Measurements from ENCODE around the gene SLC28A1.

SLC28A1 gene

GRCh38 chr15:84889313-84889990 is 5.0 kb downstream of the SLC28A1 start:
- no peak overlapping the region for H3K27ac Mint-ChIP-seq
- no peaks in the 10 kb centered on the region for H3K4me1 Mint-ChIP-seq
- H3K27me3 Mint-ChIP-seq, result no peaks in the 10 kb centered on the region
- H3K36me3 Mint-ChIP-seq, result no peaks in the 10 kb centered on the region
- no peaks in the 10 kb centered on the region for H3K9me3 Mint-ChIP-seq
- H3K4me3 Mint-ChIP-seq, result no peak overlapping the region

DNA sequence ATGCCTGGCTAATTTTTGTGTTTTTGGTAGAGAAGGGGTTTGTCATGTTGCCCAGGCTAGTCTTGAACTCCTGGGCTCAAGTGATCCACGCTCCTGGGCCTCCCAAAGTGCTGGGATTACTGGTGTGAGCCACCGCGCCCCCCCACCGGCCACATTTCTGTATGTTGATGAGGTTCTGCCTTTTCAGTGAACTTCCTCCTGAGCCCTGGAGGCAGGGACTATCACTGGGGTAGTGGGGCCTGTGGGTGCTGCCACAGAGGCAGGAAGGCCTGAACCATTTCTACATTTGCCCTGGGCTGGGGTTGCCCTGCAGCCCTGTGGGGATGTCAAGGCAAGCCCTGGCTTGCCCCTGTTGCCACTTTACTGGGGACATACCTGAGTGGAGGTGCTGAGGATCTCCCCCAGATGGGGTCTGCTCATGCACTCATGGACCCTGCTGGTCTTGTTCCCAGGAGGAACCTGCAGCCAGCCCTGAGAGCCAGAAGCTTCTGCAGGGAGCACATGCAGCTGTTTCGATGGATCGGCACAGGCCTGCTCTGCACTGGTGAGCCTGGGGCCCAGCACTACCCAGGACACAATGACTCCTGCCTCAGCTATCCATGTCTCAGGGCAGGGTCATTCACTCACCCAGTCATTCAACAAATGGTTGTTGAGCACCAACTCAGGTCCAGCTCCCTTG is 5.7 kb downstream of the SLC28A1 start:
- H3K36me3 Mint-ChIP-seq, result no peaks in the 10 kb centered on the region
- H3K9me3 Mint-ChIP-seq, result no peaks in the 10 kb centered on the region
- no peaks in the 10 kb centered on the region for H3K27me3 Mint-ChIP-seq
- no peak overlapping the region for H3K27ac Mint-ChIP-seq
- H3K4me3 Mint-ChIP-seq, result no peak overlapping the region
- H3K4me1 Mint-ChIP-seq, result no peaks in the 10 kb centered on the region

DNA sequence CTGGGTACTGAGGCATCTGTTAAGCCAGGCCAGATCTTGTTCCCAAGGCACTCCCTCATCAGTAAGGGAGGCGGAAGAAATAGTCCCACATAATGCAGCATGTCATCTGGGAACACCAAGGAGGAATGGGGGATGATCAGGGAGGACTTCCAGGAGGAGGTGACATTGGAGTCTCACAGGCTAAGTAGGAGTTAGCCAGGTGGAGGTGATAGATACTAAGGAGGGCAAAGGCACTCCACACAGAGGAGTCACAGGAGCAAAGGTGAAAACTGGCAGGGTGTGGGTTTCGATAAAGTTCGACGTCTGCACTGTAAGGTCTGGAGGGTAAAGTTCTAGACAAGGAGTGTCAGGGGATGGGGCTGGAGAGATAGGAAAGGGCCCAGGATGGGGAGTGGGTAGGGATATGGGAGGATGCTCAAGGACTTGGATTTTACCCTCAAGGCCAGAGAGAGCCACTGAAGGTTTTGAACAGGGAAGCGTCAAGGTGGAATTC is 6.3 kb downstream of the SLC28A1 start:
- Mint-ChIP-seq H3K4me3 (no peak overlapping the region), H3K27ac (no peak overlapping the region), H3K9me3 (no peaks in the 10 kb centered on the region), H3K4me1 (no peaks in the 10 kb centered on the region), H3K36me3 (no peaks in the 10 kb centered on the region), H3K27me3 (no peaks in the 10 kb centered on the region)

GRCh38 chr15:84891339-84891738 is 6.9 kb downstream of the SLC28A1 start:
- no peaks in the 10 kb centered on the region for H3K9me3 Mint-ChIP-seq
- no peak overlapping the region for H3K27ac Mint-ChIP-seq
- no peak overlapping the region for H3K4me3 Mint-ChIP-seq
- H3K27me3 Mint-ChIP-seq, result peaks cover 1% of the 10 kb centered on the region
- H3K4me1 Mint-ChIP-seq, result no peaks in the 10 kb centered on the region
- H3K36me3 Mint-ChIP-seq, result no peaks in the 10 kb centered on the region

DNA sequence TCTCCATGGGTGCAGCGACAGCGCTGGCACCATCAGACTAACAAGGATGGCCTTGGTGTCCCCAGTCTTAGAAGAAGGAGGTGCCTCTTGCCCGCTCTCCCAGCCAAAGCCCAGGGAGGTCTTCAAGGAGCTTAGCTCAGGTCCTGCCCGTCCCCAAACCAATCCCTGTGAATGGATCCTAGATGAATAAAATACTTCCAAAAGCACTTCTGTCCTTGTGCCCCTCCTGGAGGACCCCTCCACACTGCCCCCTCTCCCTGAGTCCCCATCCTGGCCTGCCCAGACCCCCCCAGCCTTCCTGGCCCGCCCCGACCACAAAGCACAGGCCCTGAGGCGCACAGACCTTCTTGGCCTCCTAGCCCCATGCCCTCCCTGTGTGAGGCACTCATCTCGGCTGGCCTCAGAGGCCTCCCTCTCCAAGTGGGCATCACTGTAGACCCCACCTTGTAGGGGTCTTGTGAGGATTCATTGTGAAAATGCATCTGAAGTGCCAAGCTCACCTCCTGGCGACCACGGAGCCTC is 8.4 kb downstream of the SLC28A1 start:
- H3K4me3 Mint-ChIP-seq, result no peak overlapping the region
- no peaks in the 10 kb centered on the region for H3K9me3 Mint-ChIP-seq
- peaks cover 1% of the 10 kb centered on the region for H3K27me3 Mint-ChIP-seq
- H3K36me3 Mint-ChIP-seq, result no peaks in the 10 kb centered on the region
- no peaks in the 10 kb centered on the region for H3K4me1 Mint-ChIP-seq
- H3K27ac Mint-ChIP-seq, result no peak overlapping the region

DNA sequence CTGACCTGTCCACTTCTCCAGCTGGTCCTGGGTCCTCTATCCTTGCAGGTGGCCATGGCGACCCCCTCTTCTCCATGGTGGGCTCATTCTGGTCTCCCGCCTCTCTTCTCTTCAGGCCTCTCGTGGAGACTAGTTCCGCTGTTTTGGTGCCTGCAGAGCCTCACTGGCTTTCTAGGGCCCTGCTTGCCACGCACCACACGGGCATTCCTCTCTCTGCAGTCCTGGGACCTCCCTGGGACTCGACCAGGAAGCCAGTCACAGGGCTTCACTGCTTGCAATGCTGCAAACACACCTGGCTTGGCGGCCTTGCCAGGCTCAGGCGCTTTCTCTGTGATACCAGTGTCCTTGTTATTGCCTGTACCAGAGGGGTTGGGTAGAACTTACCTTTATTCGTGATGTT is 9.1 kb downstream of the SLC28A1 start:
- peaks cover 2% of the 10 kb centered on the region for H3K9me3 Mint-ChIP-seq
- H3K4me3 Mint-ChIP-seq, result no peak overlapping the region
- H3K4me1 Mint-ChIP-seq, result no peaks in the 10 kb centered on the region
- no peak overlapping the region for H3K27ac Mint-ChIP-seq
- no peaks in the 10 kb centered on the region for H3K36me3 Mint-ChIP-seq
- H3K27me3 Mint-ChIP-seq, result peaks cover 2% of the 10 kb centered on the region

DNA sequence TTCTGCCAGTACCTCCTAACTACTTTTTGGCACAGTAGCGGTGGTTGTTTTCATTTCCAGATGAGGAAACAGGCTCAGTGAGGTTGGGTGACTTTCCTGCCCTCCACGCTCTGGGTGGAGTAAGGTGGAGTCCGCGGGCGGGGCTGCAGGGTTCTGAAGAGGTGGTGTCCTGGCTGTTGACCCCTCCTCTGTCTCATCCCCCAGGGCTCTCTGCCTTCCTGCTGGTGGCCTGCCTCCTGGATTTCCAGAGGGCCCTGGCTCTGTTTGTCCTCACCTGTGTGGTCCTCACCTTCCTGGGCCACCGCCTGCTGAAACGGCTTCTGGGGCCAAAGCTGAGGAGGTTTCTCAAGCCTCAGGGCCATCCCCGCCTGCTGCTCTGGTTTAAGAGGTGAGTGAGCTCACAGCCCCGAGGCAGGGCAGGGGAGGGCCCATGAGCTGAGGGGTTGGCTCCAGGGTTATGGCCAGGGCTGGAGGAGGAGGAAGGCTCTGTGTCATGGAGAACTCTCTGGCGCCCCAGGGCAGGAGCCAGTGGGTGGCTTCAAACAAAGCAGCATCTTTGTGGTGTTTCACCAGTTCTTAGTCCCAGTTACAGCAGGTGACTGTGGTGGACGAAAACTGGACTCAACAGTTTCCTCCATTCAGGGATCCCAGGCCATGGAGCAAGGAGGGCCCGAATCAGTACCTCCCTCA is 10.4 kb downstream of the SLC28A1 start:
- Mint-ChIP-seq H3K27ac (no peak overlapping the region), H3K9me3 (peaks cover 13% of the 10 kb centered on the region)

DNA sequence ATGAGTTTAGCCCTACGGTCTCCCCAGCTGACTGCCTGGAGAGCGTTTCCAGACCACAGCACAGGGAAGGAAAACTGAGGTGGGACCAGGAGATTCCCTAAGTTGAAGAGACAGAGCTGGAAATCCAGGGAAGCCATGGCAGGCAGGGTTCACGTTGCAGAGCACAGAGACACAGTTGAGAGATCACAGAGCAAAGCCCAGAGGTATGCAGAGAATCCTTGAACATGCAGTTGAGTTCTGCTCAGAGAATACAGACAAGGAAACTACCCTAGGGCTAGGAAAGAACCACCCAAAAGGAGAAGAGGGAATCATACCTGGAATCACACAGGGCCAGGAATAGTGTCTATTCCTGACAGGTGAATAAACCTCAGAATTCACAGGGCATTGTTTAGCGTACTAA is 14.3 kb downstream of the SLC28A1 start:
- Mint-ChIP-seq H3K27ac (no peak overlapping the region), H3K9me3 (peaks cover 13% of the 10 kb centered on the region), H3K4me3 (no peak overlapping the region), H3K36me3 (no peaks in the 10 kb centered on the region), H3K27me3 (peaks cover 5% of the 10 kb centered on the region), H3K4me1 (no peaks in the 10 kb centered on the region)

More for the DNA sequence above, 10.4 kb downstream of the SLC28A1 start:
- Mint-ChIP-seq H3K4me1 (no peaks in the 10 kb centered on the region), H3K4me3 (no peak overlapping the region), H3K36me3 (no peaks in the 10 kb centered on the region), H3K27me3 (peaks cover 5% of the 10 kb centered on the region)

GRCh38 chr15:84899750-84900149 is 15.3 kb downstream of the SLC28A1 start:
- no peaks in the 10 kb centered on the region for H3K4me1 Mint-ChIP-seq
- H3K9me3 Mint-ChIP-seq, result peaks cover 13% of the 10 kb centered on the region
- H3K27me3 Mint-ChIP-seq, result peaks cover 5% of the 10 kb centered on the region
- no peak overlapping the region for H3K27ac Mint-ChIP-seq
- H3K36me3 Mint-ChIP-seq, result no peaks in the 10 kb centered on the region
- no peak overlapping the region for H3K4me3 Mint-ChIP-seq

- Mint-ChIP-seq H3K4me3 (no peak overlapping the region), H3K27me3 (peaks cover 3% of the 10 kb centered on the region), H3K27ac (no peak overlapping the region), H3K36me3 (no peaks in the 10 kb centered on the region), H3K4me1 (no peaks in the 10 kb centered on the region), H3K9me3 (peaks cover 13% of the 10 kb centered on the region)
Observed at GRCh38 chr15:84901540-84901939, 17.1 kb downstream of the SLC28A1 start.

GRCh38 chr15:84903751-84904150 is 19.3 kb downstream of the SLC28A1 start:
- Mint-ChIP-seq H3K27me3 (peaks cover 1% of the 10 kb centered on the region), H3K4me1 (no peaks in the 10 kb centered on the region), H3K27ac (no peak overlapping the region), H3K36me3 (no peaks in the 10 kb centered on the region), H3K9me3 (peaks cover 10% of the 10 kb centered on the region), H3K4me3 (no peak overlapping the region)

GRCh38 chr15:84904419-84904818 is 20.0 kb downstream of the SLC28A1 start:
- Mint-ChIP-seq H3K9me3 (peaks cover 3% of the 10 kb centered on the region), H3K27me3 (no peaks in the 10 kb centered on the region), H3K27ac (no peak overlapping the region), H3K4me1 (no peaks in the 10 kb centered on the region), H3K36me3 (no peaks in the 10 kb centered on the region), H3K4me3 (no peak overlapping the region)

DNA sequence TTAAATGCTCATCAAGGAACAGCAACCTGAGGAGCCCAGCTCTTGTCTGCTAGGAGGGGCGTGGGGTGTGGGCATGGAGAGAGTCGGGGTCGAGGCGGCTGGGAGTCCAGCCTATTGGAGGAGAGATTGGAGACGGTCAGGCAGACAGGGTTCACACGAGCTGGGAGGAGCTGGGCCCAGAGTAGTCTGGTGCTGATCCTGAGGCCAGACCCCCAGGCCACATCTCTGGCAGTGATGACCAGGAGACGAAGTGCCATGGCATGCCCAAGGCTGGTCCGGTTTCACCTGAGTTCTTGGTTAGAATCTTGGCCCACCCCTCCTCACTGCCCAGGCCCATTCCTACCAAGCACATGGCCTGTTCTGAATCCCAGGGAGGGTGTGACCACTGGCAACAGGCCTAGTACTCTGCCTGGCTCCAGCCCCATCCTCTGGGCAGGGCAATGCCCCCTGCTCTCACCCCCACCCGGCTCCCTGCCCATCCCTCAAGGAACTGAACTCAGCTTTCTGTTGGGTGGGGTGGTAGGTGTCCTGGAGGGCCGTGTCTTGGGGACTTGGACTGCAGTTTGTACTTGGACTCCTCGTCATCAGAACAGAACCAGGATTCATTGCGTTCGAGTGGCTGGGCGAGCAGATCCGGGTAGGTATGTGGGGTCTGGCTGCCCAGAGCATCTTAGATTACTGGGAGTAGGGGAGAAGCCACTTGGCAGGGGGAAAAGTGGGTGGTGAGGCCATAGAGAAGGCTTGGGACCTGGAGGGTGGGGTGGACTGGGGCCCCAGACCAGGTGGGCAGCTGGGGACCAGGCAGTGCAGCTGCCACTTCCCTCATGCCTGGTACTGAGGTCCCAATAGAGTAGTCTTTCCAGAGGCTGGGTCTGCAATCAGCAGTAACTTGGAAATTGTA is 20.8 kb downstream of the SLC28A1 start:
- Mint-ChIP-seq H3K27ac (no peak overlapping the region), H3K4me1 (no peaks in the 10 kb centered on the region), H3K9me3 (no peaks in the 10 kb centered on the region), H3K4me3 (no peak overlapping the region), H3K36me3 (no peaks in the 10 kb centered on the region), H3K27me3 (no peaks in the 10 kb centered on the region)

- Mint-ChIP-seq H3K4me1 (no peaks in the 10 kb centered on the region), H3K27ac (no peak overlapping the region), H3K9me3 (no peaks in the 10 kb centered on the region), H3K36me3 (no peaks in the 10 kb centered on the region), H3K4me3 (no peak overlapping the region), H3K27me3 (no peaks in the 10 kb centered on the region)
Observed at GRCh38 chr15:84907731-84908130, 23.3 kb downstream of the SLC28A1 start.

- H3K4me3 Mint-ChIP-seq, result no peak overlapping the region
- no peaks in the 10 kb centered on the region for H3K9me3 Mint-ChIP-seq
- H3K36me3 Mint-ChIP-seq, result no peaks in the 10 kb centered on the region
- no peaks in the 10 kb centered on the region for H3K4me1 Mint-ChIP-seq
- H3K27me3 Mint-ChIP-seq, result no peaks in the 10 kb centered on the region
- H3K27ac Mint-ChIP-seq, result no peak overlapping the region
Observed at GRCh38 chr15:84908564-84908963, 24.1 kb downstream of the SLC28A1 start.

Measured in activated naive CD4-positive, alpha-beta T cell treated with anti-CD3 and anti-CD28 coated beads, Interleukin-2, amount 50 U/mL, for 24 hours (primary cell).